Measurements from ENCODE around the gene PLK2. TPM values are rescaled to one million over a fixed set of nuclear protein-coding genes. Genes with fewer than 3 reads are reported as not detected.

Gene PLK2
- total and polyA plus RNA-seq, 9 of the 15 experiments (the other 6 are each of a cell fraction or from before 2014, with no cell fraction given) = 0.58 TPM; not detected in 8

DNA sequence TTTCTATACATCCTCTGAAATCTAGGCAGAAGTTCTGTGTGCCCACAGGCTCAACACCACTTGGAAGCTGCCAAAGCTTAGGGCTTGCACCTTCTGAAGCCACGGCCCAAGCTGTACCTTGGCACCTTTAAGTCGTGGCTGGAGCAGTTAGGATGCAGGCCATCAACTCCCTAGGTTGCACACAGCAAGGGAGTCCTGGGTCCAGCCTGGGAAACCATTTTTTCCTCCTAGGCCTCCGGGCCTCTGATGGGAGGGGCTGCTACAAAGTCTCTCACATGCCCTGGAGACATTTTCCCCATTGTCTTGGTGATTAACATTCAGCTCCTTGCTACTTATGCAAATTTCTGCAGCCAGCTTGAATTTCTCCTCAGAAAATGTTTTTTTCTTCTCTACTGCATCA lies 15.5 kb upstream of the PLK2 start:
- H3K27me3 ChIP-seq (ENCODE audit: control insufficient read depth in 2 of 2, insufficient read depth in 2 of 2, low read length in 2 of 2) = no peaks in the 10 kb centered on the region
- no peak for TF ChIP-seq GABPB2 (CRISPR knock-in tag; conservative IDR thresholded peaks at IDR 0.05)
- no peak for TF ChIP-seq NRF1 (conservative IDR thresholded peaks at IDR 0.05 in 1 of 2, IDR thresholded peaks at IDR 0.05 in 1 of 2)
- TF ChIP-seq, protein P1, sequence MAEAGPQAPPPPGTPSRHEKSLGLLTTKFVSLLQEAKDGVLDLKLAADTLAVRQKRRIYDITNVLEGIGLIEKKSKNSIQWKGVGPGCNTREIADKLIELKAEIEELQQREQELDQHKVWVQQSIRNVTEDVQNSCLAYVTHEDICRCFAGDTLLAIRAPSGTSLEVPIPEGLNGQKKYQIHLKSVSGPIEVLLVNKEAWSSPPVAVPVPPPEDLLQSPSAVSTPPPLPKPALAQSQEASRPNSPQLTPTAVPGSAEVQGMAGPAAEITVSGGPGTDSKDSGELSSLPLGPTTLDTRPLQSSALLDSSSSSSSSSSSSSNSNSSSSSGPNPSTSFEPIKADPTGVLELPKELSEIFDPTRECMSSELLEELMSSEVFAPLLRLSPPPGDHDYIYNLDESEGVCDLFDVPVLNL (CRISPR knock-in tag; IDR thresholded peaks at IDR 0.05; ENCODE audit: low read depth) = no peak
- no peak for TF ChIP-seq ESRRA (IDR thresholded peaks at IDR 0.05; ENCODE audit: borderline replicate concordance, low read depth)
- TF ChIP-seq SMARCC2 (IDR thresholded peaks at IDR 0.05; ENCODE audit: low read depth) = no peak
- no peak for TF ChIP-seq SOX6 (IDR thresholded peaks at IDR 0.05)
- TF ChIP-seq KLF1 (tag; IDR thresholded peaks at IDR 0.05) = no peak
- no peak for TF ChIP-seq GATAD2B (IDR thresholded peaks at IDR 0.05; ENCODE audit: borderline replicate concordance)
- no peak for TF ChIP-seq ZKSCAN1 (IDR thresholded peaks at IDR 0.05; ENCODE audit: low read depth, low read length)
- TF ChIP-seq U2AF1 (optimal IDR thresholded peaks at IDR 0.05; ENCODE audit: low read depth, low read length) = no peak
- TF ChIP-seq, protein P2, sequence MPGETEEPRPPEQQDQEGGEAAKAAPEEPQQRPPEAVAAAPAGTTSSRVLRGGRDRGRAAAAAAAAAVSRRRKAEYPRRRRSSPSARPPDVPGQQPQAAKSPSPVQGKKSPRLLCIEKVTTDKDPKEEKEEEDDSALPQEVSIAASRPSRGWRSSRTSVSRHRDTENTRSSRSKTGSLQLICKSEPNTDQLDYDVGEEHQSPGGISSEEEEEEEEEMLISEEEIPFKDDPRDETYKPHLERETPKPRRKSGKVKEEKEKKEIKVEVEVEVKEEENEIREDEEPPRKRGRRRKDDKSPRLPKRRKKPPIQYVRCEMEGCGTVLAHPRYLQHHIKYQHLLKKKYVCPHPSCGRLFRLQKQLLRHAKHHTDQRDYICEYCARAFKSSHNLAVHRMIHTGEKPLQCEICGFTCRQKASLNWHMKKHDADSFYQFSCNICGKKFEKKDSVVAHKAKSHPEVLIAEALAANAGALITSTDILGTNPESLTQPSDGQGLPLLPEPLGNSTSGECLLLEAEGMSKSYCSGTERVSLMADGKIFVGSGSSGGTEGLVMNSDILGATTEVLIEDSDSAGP (CRISPR knock-in tag; IDR thresholded peaks at IDR 0.05) = no peak
- TF ChIP-seq FOXJ2 (tag; IDR thresholded peaks at IDR 0.05) = no peak
- no peak for TF ChIP-seq HMG20A (CRISPR knock-in tag; conservative IDR thresholded peaks at IDR 0.05)
- TF ChIP-seq XRCC5 (IDR thresholded peaks at IDR 0.05; ENCODE audit: low read depth, low read length) = no peak
- no peak for TF ChIP-seq ZNF764 (CRISPR knock-in tag; IDR thresholded peaks at IDR 0.05; ENCODE audit: low read depth)
- no peak for TF ChIP-seq ZMIZ1 (IDR thresholded peaks at IDR 0.05; ENCODE audit: low read depth in 2 of 2, low read length in 2 of 2)
- TF ChIP-seq FOXK1 (CRISPR knock-in tag; IDR thresholded peaks at IDR 0.05; ENCODE audit: borderline replicate concordance) = no peak
- no peak for TF ChIP-seq EZH2 (IDR thresholded peaks at IDR 0.05; ENCODE audit: borderline replicate concordance, low read depth, low read length)
- no peak for TF ChIP-seq ZNF76 (CRISPR knock-in tag; IDR thresholded peaks at IDR 0.05; ENCODE audit: borderline replicate concordance)
- H3K4me3 ChIP-seq = no peak overlapping the region
- no TSS peak for BruUV-seq (replicated peaks)
- in situ Hi-C loops (cut with MboI) (no loop called here), intact Hi-C loops (cut with micrococcal nuclease) (no loop called here)
- H4K20me1 ChIP-seq (replicated peaks; ENCODE audit: control insufficient read depth, insufficient read depth, low read length) = no peaks in the 10 kb centered on the region
- no peak overlapping the region for H3K27ac ChIP-seq (ENCODE audit: extremely low read depth, low read depth, low read length)
- DNase-seq (ENCODE audit: extremely low read depth in 1 of 4, low spot score in 3 of 4) = no peak
- 7% methylated on average over 3 of the region's 3 CpGs for WGBS (ENCODE audit: insufficient coverage, low coverage, missing lambda C conversion rate)
- H3K36me3 ChIP-seq (ENCODE audit: control insufficient read depth, insufficient read depth, low read length) = no peaks in the 10 kb centered on the region
- no peak overlapping the region for H2AFZ ChIP-seq (ENCODE audit: low read depth, low read length)
- no peak overlapping the region for H3K4me2 ChIP-seq (ENCODE audit: insufficient read depth, low read length)
- no peak for ATAC-seq
- POLR2A ChIA-PET = no interaction called here
- no peaks in the 10 kb centered on the region for H3K4me1 ChIP-seq (replicated peaks in 1 of 2; ENCODE audit: control insufficient read depth in 2 of 2, insufficient read depth in 2 of 2, low read length in 2 of 2)
- no peaks in the 10 kb centered on the region for H3K79me2 ChIP-seq (ENCODE audit: control insufficient read depth, insufficient read depth, low read length)
- CTCF ChIA-PET (ENCODE audit: low intra/inter-chr PET ratio) = no interaction called here
- no peak for FAIRE-seq
- no peaks in the 10 kb centered on the region for H3K9me3 ChIP-seq (replicated peaks; ENCODE audit: control insufficient read depth, insufficient read depth, low read depth, low read length)
- H3K9ac ChIP-seq (ENCODE audit: insufficient read depth in 1 of 2, low read depth in 2 of 2, low read length in 2 of 2) = no peak overlapping the region
- H3K9me1 ChIP-seq (ENCODE audit: control insufficient read depth, insufficient read depth, low read length) = no peaks in the 10 kb centered on the region
